ENCODE measurements around the gene INPP5K.
"Not testable (repeated sequence)": the region's sequence is repeated elsewhere in the genome, so short reads cannot be mapped to it uniquely, and the experiment has no call there.

DNA sequence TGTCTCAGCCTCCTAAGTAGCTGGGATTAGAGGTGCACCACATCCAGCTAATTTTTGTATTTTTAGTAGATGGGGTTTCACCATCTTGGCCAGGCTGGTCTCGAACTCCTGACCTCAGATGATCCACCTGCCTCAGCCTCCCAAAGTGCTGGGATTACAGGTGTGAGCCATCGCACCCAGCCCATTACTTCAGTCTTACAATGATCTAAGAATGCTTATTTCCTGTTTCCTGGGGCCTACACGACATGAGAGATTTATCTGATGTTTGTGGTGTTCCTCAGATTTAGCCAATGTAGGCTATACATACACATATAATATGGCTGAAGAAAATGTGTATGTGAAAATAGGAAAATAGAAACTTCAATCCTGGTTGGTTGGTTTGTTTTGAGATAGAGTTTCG is 10.5 kb upstream of the INPP5K start:
- not testable (repeated sequence) for TF ChIP-seq EZH2 (IDR thresholded peaks at IDR 0.05; ENCODE audit: borderline replicate concordance, insufficient read depth, low read length, poor library complexity, severe bottlenecking); SMC3 (conservative IDR thresholded peaks at IDR 0.05; ENCODE audit: poor library complexity)
- TF ChIP-seq, protein P1, sequence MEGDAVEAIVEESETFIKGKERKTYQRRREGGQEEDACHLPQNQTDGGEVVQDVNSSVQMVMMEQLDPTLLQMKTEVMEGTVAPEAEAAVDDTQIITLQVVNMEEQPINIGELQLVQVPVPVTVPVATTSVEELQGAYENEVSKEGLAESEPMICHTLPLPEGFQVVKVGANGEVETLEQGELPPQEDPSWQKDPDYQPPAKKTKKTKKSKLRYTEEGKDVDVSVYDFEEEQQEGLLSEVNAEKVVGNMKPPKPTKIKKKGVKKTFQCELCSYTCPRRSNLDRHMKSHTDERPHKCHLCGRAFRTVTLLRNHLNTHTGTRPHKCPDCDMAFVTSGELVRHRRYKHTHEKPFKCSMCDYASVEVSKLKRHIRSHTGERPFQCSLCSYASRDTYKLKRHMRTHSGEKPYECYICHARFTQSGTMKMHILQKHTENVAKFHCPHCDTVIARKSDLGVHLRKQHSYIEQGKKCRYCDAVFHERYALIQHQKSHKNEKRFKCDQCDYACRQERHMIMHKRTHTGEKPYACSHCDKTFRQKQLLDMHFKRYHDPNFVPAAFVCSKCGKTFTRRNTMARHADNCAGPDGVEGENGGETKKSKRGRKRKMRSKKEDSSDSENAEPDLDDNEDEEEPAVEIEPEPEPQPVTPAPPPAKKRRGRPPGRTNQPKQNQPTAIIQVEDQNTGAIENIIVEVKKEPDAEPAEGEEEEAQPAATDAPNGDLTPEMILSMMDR (IDR thresholded peaks at IDR 0.05; ENCODE audit: poor library complexity, severe bottlenecking), result not testable (repeated sequence)

Data from neural cell (in vitro differentiated cells).